GM18868 (cell line): ENCODE measurements around the gene YPEL5.

Experiments used
- ATAC-seq: cut with Tn5 transposase; IDR thresholded peaks from one replicate; pipeline ENCODE4 v1.9.1; 2021; ENCODE audit warnings: mild to moderate bottlenecking, moderate library complexity; ENCODE audit not compliant: unreplicated experiment

The YPEL5 gene

GRCh38 chr2:30201990-30202389 lies 55.2 kb downstream of the YPEL5 start:
- no peak for ATAC-seq

- ATAC-seq = no peak
Measured at GRCh38 chr2:30203156-30203555, 56.3 kb downstream of the YPEL5 start.

- ATAC-seq = no peak
Measured at GRCh38 chr2:30204281-30204680, 57.5 kb downstream of the YPEL5 start.

- no peak for ATAC-seq
Measured at GRCh38 chr2:30205456-30205855, 58.6 kb downstream of the YPEL5 start.

- no peak for ATAC-seq
Measured at GRCh38 chr2:30206461-30207430, 59.9 kb downstream of the YPEL5 start.

GRCh38 chr2:30208453-30208852 lies 61.6 kb downstream of the YPEL5 start:
- ATAC-seq = peak; percentile 47

GRCh38 chr2:30209227-30209626 lies 62.4 kb downstream of the YPEL5 start:
- ATAC-seq = no peak
